Iris pigment epithelial cell (primary cell): ENCODE results near the gene LZTFL1.

Experiments used
- DNase-seq: peaks from one replicate; pipeline ENCODE4 v3.0.0-alpha.2; 2011; ENCODE audit warnings: low read depth

The LZTFL1 gene

DNA sequence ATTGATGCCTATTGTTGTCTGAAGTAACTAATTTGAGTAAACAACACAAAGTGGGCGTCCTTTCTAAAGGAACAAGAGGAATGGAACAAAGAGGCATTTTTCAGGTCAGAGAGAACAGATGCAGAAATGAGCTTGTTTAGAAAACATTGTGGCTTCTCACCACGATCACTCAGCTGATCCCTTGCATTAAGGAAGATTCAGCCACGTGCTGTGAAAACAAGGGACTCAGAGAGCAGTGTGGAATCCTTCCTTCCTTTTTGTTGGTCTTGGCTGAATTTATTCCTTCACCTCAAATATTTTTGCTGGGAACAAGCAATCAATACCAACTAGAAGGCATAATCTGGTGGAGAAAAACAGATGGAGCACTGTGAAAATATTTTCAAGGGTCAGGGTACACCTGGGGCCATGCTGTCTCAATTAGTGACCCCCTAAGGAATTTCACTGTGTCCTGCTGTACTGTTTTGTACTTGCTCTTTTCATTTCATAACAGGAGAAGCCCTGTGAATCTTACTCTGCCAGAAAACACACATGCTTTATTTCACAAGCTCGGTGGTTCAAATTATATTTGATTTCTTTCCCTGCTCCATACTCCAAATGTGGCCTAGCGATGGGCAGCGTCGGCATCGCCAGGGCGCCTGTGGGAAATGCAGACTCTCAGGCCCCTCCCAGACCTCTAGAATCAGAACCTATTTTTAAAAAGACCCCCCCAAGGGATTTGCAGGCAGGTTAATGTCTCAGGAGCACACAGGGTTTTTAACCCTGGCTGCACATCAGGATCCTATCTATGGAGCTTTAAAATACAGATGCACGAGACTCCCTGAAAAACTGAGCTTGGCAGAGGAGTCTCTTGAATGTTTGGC, 34.0 kb downstream of the LZTFL1 start:
- DNase-seq = no peak

- no peak for DNase-seq
Observed at GRCh38 chr3:45807133-45807532, 34.8 kb downstream of the LZTFL1 start.

DNA sequence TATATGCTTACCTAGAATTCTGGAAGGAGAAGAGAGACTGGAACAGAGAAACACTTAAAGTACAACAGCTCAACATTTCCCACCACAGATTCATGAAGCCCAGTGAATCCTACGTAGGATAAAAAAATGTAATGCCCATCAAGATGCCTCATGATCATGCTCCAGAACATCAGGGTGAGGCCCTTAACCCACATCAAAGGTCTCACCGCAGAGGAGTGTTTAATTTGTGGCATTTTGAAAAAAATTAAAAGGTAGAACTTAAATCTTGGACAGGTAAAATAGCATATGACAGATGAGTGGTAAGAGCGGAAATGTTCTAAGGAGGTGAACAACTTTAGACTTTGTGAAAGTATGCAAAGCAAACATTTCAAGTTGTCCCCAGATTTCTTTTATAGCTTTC, 35.8 kb downstream of the LZTFL1 start:
- DNase-seq = no peak

GRCh38 chr3:45803252-45803935, 38.5 kb downstream of the LZTFL1 start:
- no peak for DNase-seq

DNA sequence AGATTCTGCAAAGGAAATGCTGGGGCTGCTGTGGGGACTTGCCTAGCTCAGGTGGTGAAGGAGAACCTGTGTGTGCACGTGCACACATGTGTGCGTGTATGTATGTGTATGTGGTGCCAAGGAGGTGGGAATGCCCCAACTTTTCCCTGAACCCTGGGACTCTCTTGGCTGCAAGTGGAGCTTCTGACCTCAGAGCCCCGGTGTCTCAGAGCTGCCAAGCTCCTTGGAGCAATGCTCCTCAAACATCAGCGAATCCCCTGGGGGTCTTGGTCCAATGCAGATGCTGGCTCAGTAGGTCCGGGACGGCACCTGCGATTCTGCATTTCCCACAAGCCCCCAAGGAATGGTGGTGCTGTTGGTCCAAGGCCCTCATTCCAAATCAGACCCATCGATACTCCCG, 39.8 kb downstream of the LZTFL1 start:
- DNase-seq = no peak

GRCh38 chr3:45800611-45801010, 41.3 kb downstream of the LZTFL1 start:
- no peak for DNase-seq

GRCh38 chr3:45799586-45799985, 42.3 kb downstream of the LZTFL1 start:
- no peak for DNase-seq

DNA sequence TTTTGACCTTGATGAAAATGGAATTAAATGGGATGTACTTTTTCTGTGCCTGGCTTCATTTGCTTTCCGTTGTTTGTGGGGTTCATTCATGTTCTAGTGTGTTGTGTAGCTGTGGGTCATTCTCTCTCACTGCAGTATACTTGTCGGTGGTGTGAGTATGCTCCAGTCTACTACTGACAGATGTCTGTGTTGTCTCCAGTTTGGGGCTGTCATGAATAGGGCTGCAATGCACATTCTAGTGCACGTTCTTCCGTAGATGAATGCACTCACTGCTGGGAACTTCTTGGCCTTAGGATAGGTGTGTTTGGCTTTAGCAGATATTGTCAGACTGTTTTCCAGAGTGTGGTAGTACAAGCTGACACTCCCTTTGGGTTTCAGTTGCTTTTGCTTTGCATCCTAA, 43.9 kb downstream of the LZTFL1 start:
- DNase-seq = no peak

DNA sequence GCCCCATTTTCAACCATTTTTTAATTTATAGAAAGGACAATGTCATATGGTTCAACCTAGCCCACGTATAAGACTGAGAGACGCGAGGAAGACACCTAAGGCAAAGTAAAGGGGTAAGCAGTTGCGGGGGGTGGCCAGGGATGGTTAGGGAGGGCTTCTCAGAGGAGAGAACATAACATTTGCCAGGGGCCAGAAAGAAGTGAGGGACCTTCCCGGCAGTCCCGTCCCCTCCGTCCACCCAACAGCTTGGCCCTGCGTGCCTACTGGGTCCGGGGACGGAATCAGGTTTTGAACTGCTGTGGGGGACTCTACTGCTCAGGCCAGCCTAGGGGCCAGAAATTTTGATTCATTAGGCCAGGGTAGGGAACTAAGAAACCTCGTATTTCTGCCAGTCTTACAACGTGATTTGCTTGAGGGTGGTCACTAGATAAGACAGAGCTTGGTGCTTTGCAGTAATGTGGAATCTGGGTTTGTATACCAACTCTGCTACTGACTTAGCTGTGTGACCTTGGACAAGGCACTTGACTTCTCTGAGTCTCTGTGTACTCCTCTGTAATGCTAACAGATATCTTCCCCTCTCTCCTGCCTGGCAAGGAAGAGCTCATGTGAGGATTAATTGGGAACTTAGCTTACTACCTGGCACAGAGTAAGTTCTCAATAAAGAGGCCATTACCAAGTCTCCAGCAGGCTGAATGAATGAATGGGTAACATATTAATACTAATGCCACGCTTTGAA, 44.8 kb downstream of the LZTFL1 start:
- DNase-seq = no peak

DNA sequence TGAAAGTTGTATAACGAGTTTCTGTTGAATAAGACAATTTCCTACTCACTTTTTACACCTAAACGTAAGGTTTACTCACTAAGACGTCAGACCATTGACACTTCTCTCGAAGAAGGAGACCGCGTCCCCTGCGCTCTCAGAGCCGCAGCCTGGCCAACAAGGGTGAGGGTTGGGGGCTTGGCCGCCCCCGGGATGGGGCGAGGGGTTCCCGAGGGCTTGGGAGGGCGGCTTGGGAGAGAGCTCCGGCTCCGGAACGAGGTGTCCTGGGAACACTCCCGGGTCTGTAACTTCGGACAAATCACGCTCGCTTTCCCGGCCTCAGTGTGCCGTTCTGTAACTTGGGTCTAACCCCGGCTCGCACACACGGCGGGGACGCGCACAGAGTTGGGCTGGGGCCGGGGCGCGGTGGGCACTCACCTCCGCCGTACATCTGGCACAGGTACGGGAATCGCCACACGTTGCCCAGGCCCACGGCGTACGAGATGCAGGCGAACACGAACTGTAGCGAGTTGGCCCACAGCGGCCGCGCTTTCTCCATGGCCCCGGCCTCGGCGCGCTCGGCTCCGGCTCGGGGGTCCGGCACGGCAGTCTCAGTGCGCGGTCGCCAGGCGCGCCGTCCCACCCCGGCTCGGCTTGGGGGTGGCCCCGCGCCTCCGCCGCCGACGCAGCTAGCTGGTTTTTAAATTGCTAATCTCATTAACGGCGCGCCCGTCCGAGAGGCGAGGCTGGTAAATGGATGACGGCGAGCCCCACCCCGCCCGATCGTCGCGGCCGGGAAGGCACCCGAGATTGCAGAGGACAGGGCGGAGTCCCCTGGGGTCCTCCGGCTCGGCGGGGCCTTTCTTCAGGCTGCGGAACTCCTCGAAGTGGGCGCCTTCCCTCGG, 45.8 kb downstream of the LZTFL1 start, which contains the start of gene SLC6A20:
Gene SLC6A20 (minus strand): TSS at position 655 of the 884 bp plus-strand sequence. CDS start 117 bp downstream, at position 538.
- DNase-seq = no peak

- DNase-seq = no peak
Observed at GRCh38 chr3:45795509-45795881, 46.4 kb downstream of the LZTFL1 start.

GRCh38 chr3:45794660-45795059, 47.3 kb downstream of the LZTFL1 start:
- DNase-seq = no peak

DNA sequence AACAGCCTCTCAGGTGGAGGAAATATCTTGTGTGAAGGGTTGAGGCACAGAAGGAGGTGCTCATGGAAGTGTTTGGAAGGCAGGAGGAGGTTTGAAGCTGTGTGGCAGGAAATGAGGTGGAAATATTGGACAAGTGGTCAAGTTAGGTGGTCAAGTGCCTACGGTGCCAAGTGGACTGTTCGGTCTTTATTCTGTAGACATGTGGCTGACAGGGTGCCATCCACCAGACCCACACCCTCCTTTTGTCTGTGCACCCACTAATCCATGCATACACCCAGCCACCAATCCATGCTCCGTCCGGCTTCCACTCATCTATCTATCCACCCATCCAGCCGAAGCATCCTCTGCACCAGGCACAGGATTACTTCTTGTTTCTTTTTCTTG, 47.8 kb downstream of the LZTFL1 start:
- DNase-seq = no peak

DNA sequence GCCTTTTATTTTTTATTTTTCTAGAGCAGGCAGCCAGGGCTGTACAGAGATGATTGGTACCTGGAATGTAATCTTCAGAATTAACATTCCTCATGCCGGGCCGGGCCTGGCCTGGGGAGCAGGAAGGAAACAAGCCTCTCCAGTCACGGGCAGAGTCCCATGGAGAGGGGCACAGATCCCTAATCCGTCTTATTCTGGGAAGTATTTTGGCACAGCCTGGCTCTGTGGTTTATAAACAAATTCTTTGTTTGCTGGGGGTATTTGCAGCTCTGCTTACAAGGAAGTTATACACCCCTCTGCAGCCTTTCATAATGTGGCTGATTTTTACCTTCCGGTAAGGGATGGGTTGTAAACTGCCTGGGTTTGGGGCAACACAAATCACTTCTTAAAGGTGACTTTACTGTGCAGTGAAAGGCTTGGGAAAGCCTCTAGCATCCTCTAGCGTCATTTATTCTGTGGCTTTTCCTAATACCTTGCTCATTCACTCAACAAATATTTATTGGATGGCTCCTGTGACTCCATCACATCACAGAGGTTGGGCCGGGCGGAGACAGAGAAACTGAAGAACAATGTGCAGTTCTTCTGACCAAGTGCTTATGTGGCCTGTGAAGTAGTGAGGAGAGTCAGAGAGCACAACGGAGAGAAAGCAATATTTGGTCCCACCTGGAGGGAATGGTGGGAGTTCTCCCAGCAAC, 48.3 kb downstream of the LZTFL1 start:
- DNase-seq = no peak

GRCh38 chr3:45792516-45793172, 49.3 kb downstream of the LZTFL1 start:
- DNase-seq = no peak

DNA sequence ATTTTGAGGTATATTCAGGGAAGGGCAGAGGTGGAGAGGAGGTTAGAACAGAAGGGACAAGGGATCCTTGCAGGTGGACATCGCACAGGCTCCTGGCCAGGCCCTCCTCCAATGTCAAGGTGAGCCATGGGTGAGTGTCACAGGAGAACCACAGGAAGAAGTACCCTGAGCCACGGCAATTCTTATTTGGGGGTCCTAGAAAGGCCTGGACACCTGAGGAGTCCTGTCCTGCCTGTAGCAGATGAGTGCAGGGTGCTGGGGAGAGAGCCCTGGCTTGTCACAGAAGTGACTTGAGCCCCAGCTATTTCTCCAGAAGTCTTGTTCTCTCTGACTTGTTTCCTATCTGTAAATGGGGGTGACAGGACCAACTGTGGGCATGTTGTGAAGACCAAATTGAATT, 49.9 kb downstream of the LZTFL1 start:
- DNase-seq = no peak

GRCh38 chr3:45790596-45790995, 51.3 kb downstream of the LZTFL1 start:
- DNase-seq = no peak

GRCh38 chr3:45789235-45789812, 52.6 kb downstream of the LZTFL1 start:
- DNase-seq = no peak

DNA sequence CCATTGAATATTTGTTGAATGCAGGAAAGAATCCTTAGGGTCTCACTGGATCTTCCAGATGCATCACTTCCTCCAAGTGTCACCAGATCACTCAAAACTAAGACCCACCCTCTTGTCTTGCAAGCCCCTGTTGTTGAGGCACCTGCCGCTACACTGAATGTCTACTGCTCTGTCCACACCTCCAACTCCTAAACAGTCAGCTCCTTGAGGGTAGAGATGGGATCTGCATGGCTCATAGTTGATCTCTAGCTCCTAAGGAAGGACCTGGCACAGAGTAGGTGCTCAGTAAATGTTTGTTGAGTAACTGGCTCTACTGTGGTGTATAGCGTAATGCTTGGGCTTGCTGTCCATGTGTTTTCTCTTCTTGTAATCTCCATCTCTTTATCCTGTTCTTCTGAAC, 54.4 kb downstream of the LZTFL1 start:
- DNase-seq = no peak

DNA sequence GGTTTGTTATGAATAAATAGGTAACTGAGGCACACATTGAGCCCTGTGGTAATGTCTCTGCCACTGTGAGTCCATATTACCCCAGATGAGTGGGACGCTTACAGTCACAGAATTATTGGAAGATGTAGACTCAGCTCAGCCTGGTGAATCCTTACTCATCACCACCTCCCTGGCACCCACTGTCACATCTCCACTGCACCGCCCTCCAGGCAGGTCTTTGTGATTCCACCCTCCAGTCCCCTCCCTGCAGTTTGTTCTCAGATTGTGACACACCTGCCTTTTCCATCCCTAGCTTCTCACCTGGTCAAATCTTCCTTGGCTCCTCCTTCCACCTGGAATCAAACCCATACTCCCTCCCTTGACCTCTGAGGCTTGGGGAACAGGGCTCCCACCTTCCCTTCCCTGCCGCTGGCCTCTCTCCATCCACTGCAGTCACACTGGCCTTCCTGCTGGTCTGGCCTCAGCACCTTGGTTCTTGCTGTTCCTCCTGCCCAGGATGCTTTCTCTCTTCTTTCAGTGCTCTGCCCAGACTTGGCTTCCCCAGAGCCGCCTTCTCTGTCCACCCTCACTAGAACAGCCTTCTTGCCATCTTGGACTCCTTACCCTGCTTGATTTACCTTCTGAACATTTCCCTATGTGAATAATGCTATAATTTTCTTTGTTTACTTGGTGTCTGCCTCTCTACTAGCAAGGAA, 55.0 kb downstream of the LZTFL1 start:
- no peak for DNase-seq
